CD14-positive monocyte (primary cell): ENCODE data around the gene CLEC14A. TPM values are rescaled to one million over a fixed set of nuclear protein-coding genes. Genes with fewer than 3 reads are reported as not detected.

Experiments
- DNase-seq, 3 donors: peaks; one replicate each; pipeline ENCODE4 v3.0.0-alpha.2; 2011 to 2022
- H2AFZ ChIP-seq: 2 replicates; pipeline ENCODE4 v1.6.0; 2012; ENCODE audit warnings: mild to moderate bottlenecking, low read depth, low read length, inconsistent platforms; ENCODE audit not compliant: insufficient read depth, poor library complexity, severe bottlenecking
- H3K27ac ChIP-seq, 2 donors: 1 replicate in 1 of 2; 2 replicates in 1 of 2; pipeline ENCODE4 v1.5.1; 2012 to 2013; ENCODE audit warnings: low read length in 2 of 2, control low read depth in 1 of 2, inconsistent platforms in 1 of 2, low read depth in 1 of 2, mild to moderate bottlenecking in 1 of 2
- H3K27me3 ChIP-seq, 2 donors: one replicate each; pipeline versions ENCODE4 v1.6.0 to v1.6.1; 2011 to 2013; ENCODE audit warnings: low read length in 2 of 2; ENCODE audit not compliant: control insufficient read depth in 2 of 2, insufficient read depth in 2 of 2
- H3K36me3 ChIP-seq, 2 donors: replicated peaks in 1 of 2; 1 replicate in 1 of 2; 2 replicates in 1 of 2; pipeline versions ENCODE4 v1.5.1 to v1.6.1; 2012 to 2013; ENCODE audit warnings: low read length in 2 of 2, control low read depth in 1 of 2, inconsistent platforms in 1 of 2, mild to moderate bottlenecking in 1 of 2; ENCODE audit not compliant: insufficient read depth in 2 of 2, control insufficient read depth in 1 of 2
- H3K4me1 ChIP-seq, 2 donors: 1 replicate in 1 of 2; 2 replicates in 1 of 2; pipeline versions ENCODE4 v1.5.1 to v1.6.1; 2012 to 2013; ENCODE audit warnings: low read length in 2 of 2, control low read depth in 1 of 2, inconsistent platforms in 1 of 2, mild to moderate bottlenecking in 1 of 2, moderate library complexity in 1 of 2; ENCODE audit not compliant: insufficient read depth in 2 of 2, control insufficient read depth in 1 of 2
- H3K4me2 ChIP-seq: replicated peaks from 2 replicates; pipeline ENCODE3; 2012; ENCODE audit warnings: low read length, moderate library complexity, mild to moderate bottlenecking; ENCODE audit not compliant: poor library complexity, severe bottlenecking; ENCODE audit errors: extremely low read depth
- H3K4me3 ChIP-seq, 3 experiments: fragments of 200-600 bp in 1 of 3; sonication (generic) in 1 of 3; replicated peaks in 1 of 3; 1 replicate in 2 of 3; 2 replicates in 1 of 3; pipeline ENCODE4 v1.5.1; 2011 to 2013; ENCODE audit warnings: low read length in 3 of 3, mild to moderate bottlenecking in 3 of 3, control low read depth in 2 of 3, low read depth in 2 of 3, inconsistent platforms in 1 of 3, moderate library complexity in 1 of 3
- H3K79me2 ChIP-seq: 2 replicates; pipeline ENCODE4 v1.6.0; 2012; ENCODE audit warnings: mild to moderate bottlenecking, control low read depth, inconsistent platforms, low read length, moderate library complexity; ENCODE audit not compliant: insufficient read depth
- H3K9ac ChIP-seq: 2 replicates; pipeline ENCODE4 v1.6.0; 2017; ENCODE audit warnings: low read length, mild to moderate bottlenecking; ENCODE audit not compliant: insufficient read depth, poor library complexity, severe bottlenecking
- H3K9me3 ChIP-seq, 2 donors: replicated peaks in 1 of 2; 1 replicate in 1 of 2; 2 replicates in 1 of 2; pipeline versions ENCODE4 v1.5.1 to v1.6.1; 2012 to 2013; ENCODE audit warnings: low read length in 2 of 2, control low read depth in 1 of 2; ENCODE audit not compliant: control insufficient read depth in 1 of 2, insufficient read depth in 1 of 2
- H4K20me1 ChIP-seq: 2 replicates; pipeline ENCODE4 v1.6.0; 2012; ENCODE audit warnings: mild to moderate bottlenecking, low read length, control low read depth, moderate library complexity; ENCODE audit not compliant: insufficient read depth
- H3K27ac Mint-ChIP-seq, 7 donors: one replicate each; pipeline ENCODE4 v1.8.0; 2020; ENCODE audit warnings: mild to moderate bottlenecking in 7 of 7, mixed read lengths in 7 of 7, moderate library complexity in 6 of 7, inconsistent platforms in 2 of 7
- H3K27me3 Mint-ChIP-seq, 3 donors: one replicate each; pipeline ENCODE4 v1.8.0; 2021 to 2022; ENCODE audit warnings: low read depth in 3 of 3, mild to moderate bottlenecking in 3 of 3, mixed read lengths in 3 of 3, moderate library complexity in 3 of 3, inconsistent platforms in 1 of 3
- H3K36me3 Mint-ChIP-seq, 2 donors: one replicate each; pipeline ENCODE4 v1.8.0; 2020; ENCODE audit warnings: mixed read lengths in 2 of 2, inconsistent platforms in 1 of 2, mild to moderate bottlenecking in 1 of 2
- H3K4me1 Mint-ChIP-seq: one replicate; pipeline ENCODE4 v1.8.0; 2020; ENCODE audit warnings: mild to moderate bottlenecking, mixed read lengths
- H3K4me3 Mint-ChIP-seq, 2 donors: one replicate each; pipeline ENCODE4 v1.8.0; 2020; ENCODE audit warnings: mild to moderate bottlenecking in 2 of 2, mixed read lengths in 2 of 2, moderate library complexity in 1 of 2
- H3K9me3 Mint-ChIP-seq, 7 donors: one replicate each; pipeline ENCODE4 v1.8.0; 2020 to 2022; ENCODE audit warnings: mixed read lengths in 7 of 7, mild to moderate bottlenecking in 6 of 7, moderate library complexity in 6 of 7, inconsistent platforms in 2 of 7
- CTCF ChIP-seq: fragments of 200-600 bp; IDR thresholded peaks from one replicate; pipeline ENCODE4 v1.8.0; 2022; ENCODE audit warnings: antibody characterized with exemption, mild to moderate bottlenecking
- WGBS: methylation state at CpG from one replicate; pipeline ENCODE4 v1.1.5; 2013; ENCODE audit warnings: missing lambda C conversion rate; ENCODE audit not compliant: insufficient coverage; 5-methylcytosine and 5-hydroxymethylcytosine counted together
- intact Hi-C, 2 donors: fragments of 100-400 bp; cut with micrococcal nuclease; formaldehyde crosslinking; loops; one replicate each; pipeline versions ENCODE4 v1.15.0 to v1.15.1; 2023
- polyA plus RNA-seq, 3 donors: library from polyadenylated mRNA; depleted of rRNA in 1 of 3; unstranded in 2 of 3; stranded (reverse) in 1 of 3; fragments of 300-500 nt in 2 of 3; fragments of >200 nt in 1 of 3; fragmentation: Illumina TruSeq in 2 of 3; gene quantifications; 1 replicate in 2 of 3; 2 replicates in 1 of 3; pipeline ENCODE4 v1.2.3, GENCODE V29; 2012 to 2021

The CLEC14A gene
- polyA plus RNA-seq, 3 donors: not detected

GRCh38 chr14:38278035-38278434 is 22.1 kb upstream of the CLEC14A start:
- no peaks in the 10 kb centered on the region for H3K4me1 Mint-ChIP-seq
- Histone ChIP-seq H4K20me1 (no peaks in the 10 kb centered on the region), H3K27me3 (no peaks in the 10 kb centered on the region), H3K79me2 (no peaks in the 10 kb centered on the region), H3K9me3 (no peaks in the 10 kb centered on the region), H3K27ac (no peak overlapping the region), H2AFZ (no peak overlapping the region), H3K4me2 (no peak overlapping the region), H3K4me3 (no peak overlapping the region), H3K9ac (no peak overlapping the region), H3K36me3 (no peaks in the 10 kb centered on the region), H3K4me1 (no peaks in the 10 kb centered on the region)
- no peak overlapping the region for H3K4me3 Mint-ChIP-seq
- peaks cover 0 to 2% (median 0%) of the 10 kb centered on the region in 3 donors for H3K27me3 Mint-ChIP-seq
- DNase-seq: no peak
- no peak for TF ChIP-seq CTCF
- H3K27ac Mint-ChIP-seq: no peak overlapping the region
- WGBS: no CpG with 5 or more reads among the region's 1 CpG
- peaks cover 0 to 4% (median 0%) of the 10 kb centered on the region in 7 donors for H3K9me3 Mint-ChIP-seq
- intact Hi-C loops: no loop called here
- no peaks in the 10 kb centered on the region for H3K36me3 Mint-ChIP-seq

- Mint-ChIP-seq H3K4me3 (no peak overlapping the region), H3K27ac (no peak overlapping the region), H3K36me3 (no peaks in the 10 kb centered on the region), H3K27me3 (peaks cover 0 to 9% (median 5%) of the 10 kb centered on the region in 3 donors), H3K4me1 (peaks cover 5% of the 10 kb centered on the region), H3K9me3 (peaks cover 2 to 12% (median 9%) of the 10 kb centered on the region in 7 donors)
- no peaks in the 10 kb centered on the region for H4K20me1 ChIP-seq
- no peak for TF ChIP-seq CTCF
- H3K9ac ChIP-seq: no peak overlapping the region
- 90% methylated on average over 2 of the region's 4 CpGs for WGBS
- H3K4me2 ChIP-seq: no peak overlapping the region
- no peaks in the 10 kb centered on the region for H3K36me3 ChIP-seq
- peaks cover 0 to under 1% of the 10 kb centered on the region in 2 donors for H3K9me3 ChIP-seq
- no peaks in the 10 kb centered on the region for H3K4me1 ChIP-seq
- H3K79me2 ChIP-seq: no peaks in the 10 kb centered on the region
- intact Hi-C loops: no loop called here
- H3K27me3 ChIP-seq: peaks cover 0 to 2% of the 10 kb centered on the region in 2 donors
- H3K27ac ChIP-seq: no peak overlapping the region
- H2AFZ ChIP-seq: no peak overlapping the region
- H3K4me3 ChIP-seq: no peak overlapping the region
- DNase-seq: no peak
Observed at GRCh38 chr14:38262844-38263243, 7.0 kb upstream of the CLEC14A start.
